Neural crest cell (in vitro differentiated cells): Measurements from ENCODE around the gene NPRL2. TPM values are rescaled to one million over a fixed set of nuclear protein-coding genes. Genes with fewer than 3 reads are reported as not detected.

Experiments used
- DNase-seq: peaks from one replicate; pipeline ENCODE4 v3.0.0; 2021; ENCODE audit warnings: low read depth, mixed read lengths, low spot score
- H3K27ac Mint-ChIP-seq: one replicate; pipeline ENCODE4 v1.8.0; 2021; ENCODE audit warnings: mild to moderate bottlenecking, mixed read lengths; ENCODE audit not compliant: unreplicated experiment
- H3K27me3 Mint-ChIP-seq: 2 replicates; pipeline ENCODE4 v1.8.0; 2021; ENCODE audit warnings: low read depth, mild to moderate bottlenecking, mixed read lengths
- H3K36me3 Mint-ChIP-seq: 2 replicates; pipeline ENCODE4 v1.8.0; 2021; ENCODE audit warnings: low read depth, mild to moderate bottlenecking, mixed read lengths
- H3K4me1 Mint-ChIP-seq: 2 replicates; pipeline ENCODE4 v1.8.0; 2021; ENCODE audit warnings: mixed read lengths
- H3K4me3 Mint-ChIP-seq: one replicate; pipeline ENCODE4 v1.8.0; 2021; ENCODE audit warnings: mild to moderate bottlenecking, mixed read lengths
- H3K9me3 Mint-ChIP-seq: 2 replicates; pipeline ENCODE4 v1.8.0; 2021; ENCODE audit warnings: mixed read lengths
- total RNA-seq: library from RNA; stranded (reverse); gene quantifications from 2 replicates; pipeline ENCODE4 v1.2.1, GENCODE V29; 2021
- TF ChIP-seq, protein P1 (sequence below): fragments of 200-600 bp; sonication (generic); conservative IDR thresholded peaks from 2 replicates; pipeline ENCODE4 v1.5.0; 2021; ENCODE audit warnings: antibody characterized with exemption, mild to moderate bottlenecking

The NPRL2 gene
- total RNA-seq, 1 donor from 2014 or later: 30.6 TPM

DNA sequence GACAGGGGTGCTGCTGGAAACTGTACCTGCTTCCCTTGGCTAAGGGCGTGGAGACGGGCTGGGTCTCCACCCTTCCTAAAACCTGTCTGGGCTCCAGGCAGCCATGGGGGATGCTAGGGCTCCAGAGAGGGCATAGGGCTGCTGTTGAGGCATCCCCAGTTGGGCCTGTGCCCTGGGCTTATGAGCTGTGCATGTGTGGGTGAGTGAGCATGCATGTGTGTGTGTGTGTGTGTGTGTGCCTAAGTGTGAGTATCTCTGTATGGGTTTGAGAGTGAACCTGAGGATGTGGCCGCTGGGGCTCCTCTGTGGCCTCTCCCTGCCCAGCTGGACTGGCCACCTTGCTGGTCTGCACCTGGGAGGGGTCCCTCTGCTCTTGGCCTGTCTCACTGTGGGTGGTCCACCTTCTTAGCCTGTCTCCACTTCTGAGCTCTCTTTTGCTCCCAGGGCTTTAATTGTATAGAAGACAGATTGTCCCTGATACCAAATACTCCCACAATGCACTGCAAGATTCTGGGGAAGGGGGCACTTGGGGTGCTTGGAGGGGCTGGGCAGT lies 20.6 kb upstream of the NPRL2 start:
- Mint-ChIP-seq H3K4me3 (no peak overlapping the region), H3K27me3 (no peaks in the 10 kb centered on the region), H3K9me3 (no peaks in the 10 kb centered on the region), H3K4me1 (peaks cover 25% of the 10 kb centered on the region), H3K36me3 (no peaks in the 10 kb centered on the region), H3K27ac (peak overlapping the region; percentile 5)
- no peak for DNase-seq
- TF ChIP-seq, protein P1, sequence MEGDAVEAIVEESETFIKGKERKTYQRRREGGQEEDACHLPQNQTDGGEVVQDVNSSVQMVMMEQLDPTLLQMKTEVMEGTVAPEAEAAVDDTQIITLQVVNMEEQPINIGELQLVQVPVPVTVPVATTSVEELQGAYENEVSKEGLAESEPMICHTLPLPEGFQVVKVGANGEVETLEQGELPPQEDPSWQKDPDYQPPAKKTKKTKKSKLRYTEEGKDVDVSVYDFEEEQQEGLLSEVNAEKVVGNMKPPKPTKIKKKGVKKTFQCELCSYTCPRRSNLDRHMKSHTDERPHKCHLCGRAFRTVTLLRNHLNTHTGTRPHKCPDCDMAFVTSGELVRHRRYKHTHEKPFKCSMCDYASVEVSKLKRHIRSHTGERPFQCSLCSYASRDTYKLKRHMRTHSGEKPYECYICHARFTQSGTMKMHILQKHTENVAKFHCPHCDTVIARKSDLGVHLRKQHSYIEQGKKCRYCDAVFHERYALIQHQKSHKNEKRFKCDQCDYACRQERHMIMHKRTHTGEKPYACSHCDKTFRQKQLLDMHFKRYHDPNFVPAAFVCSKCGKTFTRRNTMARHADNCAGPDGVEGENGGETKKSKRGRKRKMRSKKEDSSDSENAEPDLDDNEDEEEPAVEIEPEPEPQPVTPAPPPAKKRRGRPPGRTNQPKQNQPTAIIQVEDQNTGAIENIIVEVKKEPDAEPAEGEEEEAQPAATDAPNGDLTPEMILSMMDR: no peak

DNA sequence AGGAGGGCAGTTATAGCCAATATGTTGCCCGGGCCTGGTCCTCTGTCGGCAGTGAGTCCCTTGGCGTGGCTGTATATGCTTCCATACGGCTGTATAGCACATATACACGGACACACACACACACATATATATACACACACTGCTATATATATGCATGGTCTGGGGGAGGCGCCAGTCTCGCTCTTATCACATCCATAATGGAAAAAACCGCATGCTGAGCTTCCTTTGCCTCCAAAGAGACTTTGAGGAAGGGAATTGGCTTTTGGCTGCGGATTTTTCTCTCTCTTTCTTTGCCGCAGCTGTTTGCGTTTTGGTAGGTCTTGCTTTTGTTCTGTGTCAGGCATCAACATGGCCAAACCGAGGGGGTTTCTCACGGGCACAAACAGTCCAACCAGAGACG lies 20.0 kb upstream of the NPRL2 start:
- Mint-ChIP-seq H3K4me3 (peak overlapping the region; percentile 36), H3K9me3 (no peaks in the 10 kb centered on the region), H3K27me3 (no peaks in the 10 kb centered on the region), H3K4me1 (peaks cover 25% of the 10 kb centered on the region), H3K36me3 (no peaks in the 10 kb centered on the region), H3K27ac (peak overlapping the region; percentile 5)
- TF ChIP-seq, protein P1: peak; percentile 37
- no peak for DNase-seq

DNA sequence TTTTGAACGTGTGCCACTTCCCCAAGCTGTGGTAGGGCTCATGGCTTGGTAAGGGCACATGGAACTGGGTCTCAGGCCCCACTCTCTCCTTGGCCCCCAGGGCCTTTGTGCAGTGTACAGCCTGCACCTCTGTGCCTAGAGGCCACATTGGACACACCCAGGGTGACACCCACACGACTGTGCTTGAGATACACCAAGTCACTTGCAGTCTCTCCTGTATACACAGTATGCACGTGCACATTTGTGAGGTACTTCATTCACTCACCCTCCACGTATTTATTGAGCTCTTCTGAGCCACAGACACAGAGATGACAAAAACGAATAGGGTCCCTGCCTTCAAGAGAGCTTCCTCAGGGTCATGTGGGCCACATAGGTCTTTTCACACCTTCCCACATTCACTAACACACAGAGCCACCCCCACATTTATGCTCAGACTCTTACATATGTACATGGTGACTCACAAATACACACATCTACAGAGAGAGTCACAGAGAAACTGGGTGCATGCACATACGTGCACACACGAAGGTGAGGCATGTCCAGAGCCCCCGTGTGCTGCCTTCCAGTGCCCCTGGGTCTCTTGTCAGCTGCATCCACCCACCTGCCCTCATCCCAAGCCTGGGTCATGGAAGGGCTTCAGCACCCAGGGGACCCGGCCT lies 18.6 kb upstream of the NPRL2 start:
- TF ChIP-seq, protein P1: no peak
- Mint-ChIP-seq H3K36me3 (no peaks in the 10 kb centered on the region), H3K9me3 (no peaks in the 10 kb centered on the region), H3K4me1 (peaks cover 25% of the 10 kb centered on the region), H3K4me3 (peak overlapping the region; percentile 4), H3K27ac (peak overlapping the region; percentile 38), H3K27me3 (no peaks in the 10 kb centered on the region)
- no peak for DNase-seq

DNA sequence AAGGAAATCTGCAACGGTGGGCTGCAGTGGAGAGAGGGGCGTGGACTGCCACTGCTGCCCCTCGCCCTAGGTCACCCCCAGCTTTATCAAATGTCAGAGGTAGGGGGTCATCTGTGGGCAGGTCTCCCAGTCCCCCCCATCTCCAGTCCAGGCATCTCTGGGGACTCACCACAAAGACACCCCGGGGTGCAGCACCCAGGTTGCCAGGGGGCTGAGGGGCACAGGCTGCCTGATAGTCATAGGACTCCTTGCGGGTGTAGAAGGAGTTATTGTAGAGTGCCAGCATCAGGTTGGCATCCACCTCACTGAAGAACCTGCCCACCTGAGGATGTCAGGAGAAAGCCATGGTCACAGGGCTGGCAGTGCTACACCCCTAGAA lies 15.3 kb upstream of the NPRL2 start:
- no peaks in the 10 kb centered on the region for H3K9me3 Mint-ChIP-seq
- peak overlapping the region; percentile 75 for H3K4me3 Mint-ChIP-seq
- TF ChIP-seq, protein P1: no peak
- no peak overlapping the region for H3K27ac Mint-ChIP-seq
- peaks cover 11% of the 10 kb centered on the region for H3K4me1 Mint-ChIP-seq
- H3K36me3 Mint-ChIP-seq: no peaks in the 10 kb centered on the region
- DNase-seq: no peak
- H3K27me3 Mint-ChIP-seq: no peaks in the 10 kb centered on the region

DNA sequence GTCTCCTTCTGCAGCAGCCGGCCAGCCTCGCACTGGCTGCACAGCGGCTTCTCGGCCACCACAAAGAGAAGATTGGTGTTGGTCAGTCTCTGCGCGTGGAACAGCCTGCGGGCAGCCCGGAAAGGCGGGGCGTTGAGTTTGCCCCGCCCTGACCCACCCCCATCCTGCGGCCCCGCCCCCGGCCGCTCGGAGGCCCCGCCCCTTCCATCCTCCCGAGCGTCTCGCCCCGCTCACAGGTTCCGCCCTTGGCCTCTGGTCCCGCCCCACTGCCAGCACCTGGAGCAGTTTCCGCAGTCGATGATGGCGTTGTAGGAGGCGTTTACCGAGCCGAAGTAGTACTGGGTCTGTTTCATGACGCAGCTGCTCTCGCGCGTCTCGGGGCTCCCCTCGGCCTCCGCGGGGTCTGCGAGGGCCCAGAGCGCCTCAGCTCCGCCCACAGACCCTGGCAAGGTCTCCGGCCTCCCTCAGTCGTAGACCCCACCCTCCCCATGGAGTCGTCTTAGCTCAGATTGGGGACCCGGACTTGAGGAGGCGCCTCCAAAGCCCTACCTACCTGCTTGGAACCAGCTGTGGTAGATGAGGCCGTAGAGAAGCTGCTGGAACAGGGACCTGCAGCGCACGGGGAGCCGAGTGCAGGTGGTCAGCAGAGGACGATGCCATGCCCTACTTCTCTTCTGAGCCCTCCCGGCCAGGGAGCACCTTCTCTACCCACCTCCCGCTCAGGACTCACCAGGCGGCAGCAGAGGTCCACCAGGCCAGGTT lies 14.7 kb upstream of the NPRL2 start:
- H3K27me3 Mint-ChIP-seq: no peaks in the 10 kb centered on the region
- H3K27ac Mint-ChIP-seq: peak overlapping the region; percentile 43
- H3K36me3 Mint-ChIP-seq: no peaks in the 10 kb centered on the region

More for the DNA sequence above, 14.7 kb upstream of the NPRL2 start:
- H3K4me1 Mint-ChIP-seq: peaks cover 6% of the 10 kb centered on the region
- TF ChIP-seq, protein P1: no peak
- peak; percentile 73 for DNase-seq
- H3K4me3 Mint-ChIP-seq: peak overlapping the region; percentile 75
- no peaks in the 10 kb centered on the region for H3K9me3 Mint-ChIP-seq
